Duodenal mucosa (tissue), 2 donors: ENCODE measurements around the gene SMIM24.
A peak's percentile ranks its signal among the peaks of the same experiment; 100 is the strongest.

Experiments
- H3K27ac ChIP-seq: one replicate; pipeline ENCODE4 v1.7.0; 2013; ENCODE audit warnings: low read depth, low read length
- H3K27me3 ChIP-seq, 2 donors: one replicate each; pipeline ENCODE4 v1.7.0; 2013; ENCODE audit warnings: low read length in 2 of 2, control low read depth in 1 of 2; ENCODE audit not compliant: insufficient read depth in 2 of 2, control insufficient read depth in 1 of 2
- H3K36me3 ChIP-seq, 2 donors: one replicate each; pipeline ENCODE4 v1.7.0; 2013; ENCODE audit warnings: low read length in 2 of 2, control low read depth in 1 of 2; ENCODE audit not compliant: insufficient read depth in 2 of 2, control insufficient read depth in 1 of 2
- H3K4me1 ChIP-seq, 2 donors: one replicate each; pipeline ENCODE4 v1.7.0; 2013; ENCODE audit warnings: low read length in 2 of 2, control low read depth in 1 of 2; ENCODE audit not compliant: insufficient read depth in 2 of 2, control insufficient read depth in 1 of 2
- H3K4me3 ChIP-seq, 2 donors: one replicate each; pipeline ENCODE4 v1.7.0; 2013; ENCODE audit warnings: low read length in 2 of 2, low read depth in 1 of 2
- H3K9ac ChIP-seq, 2 donors: one replicate each; pipeline ENCODE4 v1.7.0; 2013; ENCODE audit warnings: low read length in 2 of 2, low read depth in 1 of 2
- H3K9me3 ChIP-seq, 2 donors: one replicate each; pipeline ENCODE4 v1.7.0; 2013; ENCODE audit warnings: low read length in 2 of 2, control low read depth in 1 of 2; ENCODE audit not compliant: control insufficient read depth in 1 of 2

SMIM24 gene

DNA sequence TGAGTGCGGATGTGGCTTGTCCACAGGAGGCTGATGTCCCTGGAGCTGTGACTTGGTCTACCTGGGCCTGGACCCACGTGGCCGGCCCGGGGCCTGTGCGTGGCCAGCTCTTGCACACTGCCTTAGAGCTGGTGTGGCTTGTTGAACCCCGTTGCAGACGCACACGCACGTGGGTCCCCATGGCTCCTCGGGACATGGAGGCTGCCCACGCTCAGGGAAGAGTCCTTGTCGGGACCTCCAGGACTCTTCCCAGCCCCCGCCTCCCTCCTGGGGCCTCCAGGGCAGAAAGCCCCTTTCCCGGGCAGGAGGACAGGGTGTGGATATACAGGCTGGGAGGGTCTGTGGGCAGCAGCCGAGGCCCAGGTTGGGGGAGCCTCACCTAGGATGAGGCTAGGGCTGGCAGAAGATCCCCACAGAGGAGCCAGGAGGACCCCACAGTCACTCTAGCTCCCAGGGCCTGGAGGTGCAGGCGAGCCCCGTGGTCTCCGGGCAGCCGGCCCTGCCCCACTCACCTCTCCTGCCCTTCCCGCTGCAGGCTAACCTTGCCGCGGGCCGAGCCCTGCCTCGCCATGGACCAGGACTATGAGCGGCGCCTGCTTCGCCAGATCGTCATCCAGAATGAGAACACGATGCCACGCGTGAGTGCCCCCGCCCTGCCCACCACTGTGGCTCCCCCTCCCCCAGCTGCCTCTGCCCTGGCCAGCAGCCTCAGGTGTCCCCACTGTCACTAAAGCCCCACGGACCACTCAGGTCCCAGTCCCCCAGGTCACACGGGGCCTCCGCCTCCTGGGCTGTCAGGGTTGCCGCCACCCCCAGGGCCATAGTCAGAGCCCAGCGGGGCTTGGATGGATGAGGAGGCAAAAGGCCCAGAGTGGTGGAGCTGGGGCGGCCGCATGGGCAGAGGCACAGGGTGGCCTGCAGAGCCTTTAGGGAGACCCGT is 42.4 kb upstream of the SMIM24 start:
- no peak overlapping the region for H3K27ac ChIP-seq
- H3K4me3 ChIP-seq: no peak overlapping the region
- H3K36me3 ChIP-seq: peaks cover 30 to 59% of the 10 kb centered on the region in 2 donors
- peaks cover 17 to 18% of the 10 kb centered on the region in 2 donors for H3K4me1 ChIP-seq
- H3K9ac ChIP-seq: no peak overlapping the region
- no peaks in the 10 kb centered on the region for H3K9me3 ChIP-seq
- H3K27me3 ChIP-seq: no peaks in the 10 kb centered on the region

DNA sequence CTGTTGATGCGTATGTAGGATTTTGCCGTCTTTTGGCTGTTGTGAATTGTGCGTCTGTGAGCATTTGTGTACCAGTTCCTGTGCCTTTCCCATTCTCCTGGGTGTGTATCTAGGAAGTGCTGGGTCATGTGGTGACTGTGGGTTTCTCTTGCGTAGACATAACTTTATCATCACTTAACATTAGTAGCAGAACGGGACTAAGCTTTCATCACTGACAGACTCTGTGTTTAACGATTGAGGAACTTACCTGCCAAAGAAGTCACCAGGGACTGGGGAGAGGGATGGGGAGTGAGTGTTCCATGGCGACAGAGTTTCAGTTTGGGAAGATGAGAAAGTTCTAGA is 40.8 kb upstream of the SMIM24 start:
- H3K4me3 ChIP-seq: peak overlapping the region in 1 of 2 donors; percentile 10
- H3K9me3 ChIP-seq: no peaks in the 10 kb centered on the region
- H3K4me1 ChIP-seq: peaks cover 24% of the 10 kb centered on the region in 2 donors
- no peaks in the 10 kb centered on the region for H3K27me3 ChIP-seq
- H3K27ac ChIP-seq: no peak overlapping the region
- H3K36me3 ChIP-seq: peaks cover 20 to 44% of the 10 kb centered on the region in 2 donors
- peak overlapping the region in 1 of 2 donors; percentile 61 for H3K9ac ChIP-seq

DNA sequence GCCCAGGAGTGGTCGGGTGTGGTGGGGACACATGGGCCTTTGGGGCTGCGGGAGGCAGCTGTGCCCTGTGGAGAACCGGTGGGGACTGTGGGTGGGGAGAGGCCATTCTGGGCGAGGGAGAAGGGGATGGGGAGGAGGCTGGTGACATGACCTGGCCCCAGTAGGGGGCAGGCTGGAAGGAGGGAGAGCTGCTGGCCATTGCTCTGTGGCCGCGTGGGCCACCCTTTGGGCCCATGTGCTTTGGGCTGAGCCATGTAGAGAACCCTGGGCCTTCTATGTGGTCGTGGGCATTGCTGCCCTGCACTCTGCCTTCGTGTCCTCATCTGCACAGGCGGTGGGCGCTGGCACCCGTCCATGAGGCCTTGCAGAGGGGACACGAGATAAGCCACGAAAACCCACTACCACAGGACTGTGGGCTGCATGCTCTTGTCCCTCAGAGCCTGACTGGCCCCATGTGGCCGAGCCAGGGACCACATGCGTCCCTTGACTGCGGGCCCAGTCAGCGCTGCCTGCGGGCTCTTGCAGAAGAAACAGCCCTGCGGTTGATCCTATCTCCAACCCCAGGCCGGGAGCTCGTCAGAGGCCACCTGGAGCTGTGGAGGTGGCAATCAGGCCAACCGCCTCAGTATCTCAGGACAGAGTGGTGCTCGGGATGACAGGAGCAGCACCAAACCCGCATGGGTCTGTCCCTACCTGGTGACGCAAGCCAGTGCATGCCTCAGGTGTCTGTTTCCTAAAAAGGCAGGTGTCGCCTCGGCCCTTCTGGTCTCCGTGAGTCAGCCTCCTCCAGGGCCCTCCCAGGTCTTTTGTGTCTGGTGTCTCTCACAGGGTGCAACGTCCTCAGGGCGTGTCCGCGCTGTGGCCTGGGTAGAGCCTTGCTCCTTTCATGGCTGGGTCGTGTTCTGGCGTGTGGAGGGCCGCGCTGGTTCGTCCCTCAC is 40.1 kb upstream of the SMIM24 start:
- Histone ChIP-seq H3K27ac (peak overlapping the region; percentile 13), H3K27me3 (no peaks in the 10 kb centered on the region), H3K4me1 (peaks cover 24% of the 10 kb centered on the region in 2 donors), H3K4me3 (peak overlapping the region in 1 of 2 donors; percentile 10), H3K9ac (peak overlapping the region; percentile 22 to 61), H3K9me3 (no peaks in the 10 kb centered on the region), H3K36me3 (peaks cover 20 to 39% of the 10 kb centered on the region in 2 donors)

DNA sequence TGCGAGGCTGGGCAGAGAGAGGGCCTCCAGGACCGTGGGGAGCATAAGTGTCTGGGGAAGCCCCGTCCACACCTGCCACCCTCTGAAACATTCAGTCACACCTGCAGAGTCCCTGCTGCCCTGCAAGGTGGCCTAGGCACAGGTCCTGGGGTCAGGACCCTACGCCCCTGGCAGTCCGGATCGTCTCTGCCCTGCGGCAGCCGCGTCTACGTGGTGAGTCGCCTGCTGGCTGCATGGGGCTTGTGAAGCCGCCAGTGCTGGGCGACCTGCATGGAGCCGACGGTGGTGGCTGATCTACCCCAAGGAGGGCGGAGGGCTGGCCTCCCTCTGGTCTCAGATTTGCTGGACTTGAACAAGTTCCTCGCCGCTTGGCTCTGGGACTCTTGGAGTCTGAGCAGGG is 38.8 kb upstream of the SMIM24 start:
- no peaks in the 10 kb centered on the region for H3K27me3 ChIP-seq
- H3K27ac ChIP-seq: no peak overlapping the region
- peaks cover 24% of the 10 kb centered on the region in 2 donors for H3K4me1 ChIP-seq
- no peaks in the 10 kb centered on the region for H3K9me3 ChIP-seq
- no peak overlapping the region for H3K4me3 ChIP-seq
- H3K9ac ChIP-seq: no peak overlapping the region
- H3K36me3 ChIP-seq: peaks cover 17 to 29% of the 10 kb centered on the region in 2 donors

DNA sequence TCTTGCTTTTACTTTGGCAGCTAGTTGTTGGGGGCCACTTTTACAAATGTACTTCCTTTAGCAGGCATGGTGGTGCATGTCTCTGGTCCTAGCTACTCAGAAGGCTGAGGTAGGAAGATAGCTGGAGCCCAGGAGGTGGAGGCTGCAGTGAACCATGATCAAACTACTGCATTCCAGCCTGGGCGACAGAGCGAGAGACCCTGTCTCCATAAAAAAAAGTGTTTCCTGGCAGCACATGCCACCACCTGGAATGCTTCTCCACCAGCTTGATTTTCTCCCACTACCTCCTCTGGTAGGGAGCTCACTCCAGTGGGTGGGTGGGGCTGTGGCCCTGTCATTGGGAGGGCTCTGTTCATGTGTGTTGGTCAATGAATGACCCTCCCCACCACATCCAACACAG is 38.3 kb upstream of the SMIM24 start:
- Histone ChIP-seq H3K4me3 (no peak overlapping the region), H3K27me3 (no peaks in the 10 kb centered on the region), H3K27ac (no peak overlapping the region), H3K4me1 (peaks cover 24% of the 10 kb centered on the region in 2 donors), H3K36me3 (peaks cover 13 to 27% of the 10 kb centered on the region in 2 donors), H3K9me3 (no peaks in the 10 kb centered on the region), H3K9ac (no peak overlapping the region)

DNA sequence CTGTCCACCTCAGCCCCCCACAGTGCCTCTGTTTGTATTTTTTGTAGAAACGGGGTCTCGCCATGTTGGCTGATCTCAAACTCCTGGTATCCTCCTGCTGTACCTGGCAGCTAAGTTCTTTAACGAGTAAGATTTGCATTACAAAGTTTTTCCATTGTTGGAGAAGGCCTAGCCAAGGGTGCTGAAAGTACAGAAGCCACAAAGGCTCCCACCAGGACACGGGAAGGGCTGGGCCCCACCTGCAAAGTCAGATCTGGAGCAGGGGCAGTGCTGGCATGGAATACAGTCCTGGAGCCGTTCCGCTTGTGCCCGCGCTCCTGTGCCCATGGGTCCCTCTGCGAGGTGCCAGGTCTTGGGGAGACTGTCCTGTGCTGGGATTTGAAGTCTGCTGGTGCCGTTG is 37.9 kb upstream of the SMIM24 start:
- Histone ChIP-seq H3K4me3 (no peak overlapping the region), H3K9me3 (no peaks in the 10 kb centered on the region), H3K4me1 (peaks cover 26% of the 10 kb centered on the region in 2 donors), H3K36me3 (peaks cover 13 to 23% of the 10 kb centered on the region in 2 donors), H3K27ac (no peak overlapping the region), H3K27me3 (no peaks in the 10 kb centered on the region), H3K9ac (no peak overlapping the region)

DNA sequence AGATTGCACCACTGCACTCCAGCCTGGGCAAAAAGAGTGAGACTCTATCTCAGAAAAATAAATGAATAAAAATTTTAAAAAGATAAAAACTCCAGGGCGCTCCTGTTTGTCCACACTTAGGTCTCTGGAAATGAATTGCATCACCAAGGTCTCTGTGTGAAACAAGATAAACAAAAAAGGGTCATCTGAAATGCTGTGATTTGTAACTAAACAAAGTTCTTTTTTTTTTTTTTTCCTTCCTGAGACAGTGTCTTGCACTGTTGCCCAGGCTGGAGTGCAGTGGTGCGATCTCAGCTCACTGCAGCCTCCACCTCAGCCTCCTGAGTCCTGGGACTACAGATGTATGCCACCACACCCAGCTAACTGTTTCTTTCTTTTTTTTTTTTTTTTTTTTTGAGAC is 37.3 kb upstream of the SMIM24 start:
- H3K27ac ChIP-seq: no peak overlapping the region
- no peak overlapping the region for H3K9ac ChIP-seq
- H3K36me3 ChIP-seq: peaks cover 13 to 18% of the 10 kb centered on the region in 2 donors
- no peak overlapping the region for H3K4me3 ChIP-seq
- H3K9me3 ChIP-seq: no peaks in the 10 kb centered on the region
- H3K27me3 ChIP-seq: no peaks in the 10 kb centered on the region
- peaks cover 27 to 31% of the 10 kb centered on the region in 2 donors for H3K4me1 ChIP-seq

DNA sequence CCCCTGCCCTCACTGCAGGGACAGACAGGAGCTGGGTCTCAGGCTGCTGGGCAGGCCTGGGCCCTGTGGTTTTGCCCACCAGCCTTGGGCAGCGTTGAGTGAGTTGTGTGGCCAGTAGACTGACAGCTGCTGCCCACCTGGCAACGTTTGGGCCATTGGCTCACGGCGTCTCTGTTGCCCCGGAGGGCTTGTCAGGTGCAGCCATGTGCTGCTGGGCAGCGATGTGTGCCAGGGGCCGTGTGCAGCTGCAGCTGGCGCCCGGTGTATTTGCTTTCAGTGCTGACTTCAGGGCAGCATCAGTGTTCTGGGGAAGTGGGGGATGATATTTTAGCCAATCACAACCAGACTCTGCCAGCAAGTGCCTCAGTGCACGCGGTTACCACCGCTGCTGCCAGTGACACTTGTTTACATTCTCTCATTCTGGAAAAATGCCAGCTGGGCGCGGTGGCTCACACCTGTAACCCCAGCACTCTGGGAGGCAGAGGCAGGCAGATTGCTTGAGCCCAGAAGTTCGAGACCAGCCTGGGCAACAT is 36.4 kb upstream of the SMIM24 start:
- H3K9ac ChIP-seq: no peak overlapping the region
- no peaks in the 10 kb centered on the region for H3K27me3 ChIP-seq
- H3K4me1 ChIP-seq: peaks cover 27 to 31% of the 10 kb centered on the region in 2 donors
- H3K4me3 ChIP-seq: no peak overlapping the region
- peaks cover 7 to 19% of the 10 kb centered on the region in 2 donors for H3K36me3 ChIP-seq
- H3K9me3 ChIP-seq: no peaks in the 10 kb centered on the region
- no peak overlapping the region for H3K27ac ChIP-seq

DNA sequence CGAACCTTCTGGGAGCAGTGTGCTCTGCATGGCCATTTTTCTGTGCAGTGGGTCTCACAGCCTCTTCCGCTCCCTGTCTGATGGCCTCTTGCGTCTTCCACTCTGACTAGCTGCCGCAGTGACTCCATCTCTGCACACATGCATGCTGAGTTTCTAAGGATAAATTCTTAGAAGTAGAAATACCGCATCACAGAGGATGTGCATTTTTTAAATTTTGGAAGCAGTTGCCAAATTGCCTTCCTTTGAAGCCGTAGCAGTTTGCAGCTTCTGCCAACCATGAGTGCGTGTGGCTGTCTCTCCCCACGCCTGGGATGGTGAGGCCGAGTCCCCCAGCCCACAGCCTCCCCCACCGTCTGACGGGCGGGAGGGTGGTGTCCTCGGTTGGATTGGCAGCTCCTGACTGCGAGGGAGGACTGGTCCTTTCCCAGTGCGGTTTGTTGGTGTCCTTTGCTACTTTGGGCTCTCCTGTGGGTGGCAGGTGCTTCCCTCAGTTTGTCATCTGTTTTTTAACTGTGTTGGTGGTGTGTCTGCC is 35.6 kb upstream of the SMIM24 start:
- Histone ChIP-seq H3K4me1 (peaks cover 28% of the 10 kb centered on the region in 2 donors), H3K27ac (no peak overlapping the region), H3K36me3 (peaks cover 7 to 24% of the 10 kb centered on the region in 2 donors)

More for the DNA sequence above, 35.6 kb upstream of the SMIM24 start:
- Histone ChIP-seq H3K9me3 (no peaks in the 10 kb centered on the region), H3K9ac (no peak overlapping the region), H3K4me3 (no peak overlapping the region), H3K27me3 (no peaks in the 10 kb centered on the region)
